ENCODE measurements around the gene GREM1. TPM values are rescaled to one million over a fixed set of nuclear protein-coding genes. Genes with fewer than 3 reads are reported as not detected.

GREM1 gene
- total RNA-seq, 4 donors from 2014 or later: 0.57 to 2.5 (median 1.1) TPM; not detected in 1

DNA sequence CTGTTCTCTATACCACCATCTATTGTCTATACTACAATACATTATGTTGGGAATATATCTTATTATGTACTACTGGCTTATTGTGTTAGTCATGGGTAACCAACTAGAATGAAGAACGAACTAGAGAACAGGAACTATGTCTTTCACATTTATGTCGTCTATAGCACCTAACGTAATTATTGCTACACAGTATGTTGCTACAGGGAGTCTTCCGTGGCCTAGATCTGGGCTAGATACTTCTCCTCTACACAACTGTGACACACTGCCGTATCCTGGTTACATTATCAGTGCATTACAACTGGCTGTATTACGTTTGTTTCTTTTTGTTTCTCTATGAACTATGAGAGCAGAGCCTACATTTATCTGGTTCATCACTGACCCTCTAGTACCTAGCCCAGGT, 42.3 kb upstream of the GREM1 start:
- TF ChIP-seq, protein P1, sequence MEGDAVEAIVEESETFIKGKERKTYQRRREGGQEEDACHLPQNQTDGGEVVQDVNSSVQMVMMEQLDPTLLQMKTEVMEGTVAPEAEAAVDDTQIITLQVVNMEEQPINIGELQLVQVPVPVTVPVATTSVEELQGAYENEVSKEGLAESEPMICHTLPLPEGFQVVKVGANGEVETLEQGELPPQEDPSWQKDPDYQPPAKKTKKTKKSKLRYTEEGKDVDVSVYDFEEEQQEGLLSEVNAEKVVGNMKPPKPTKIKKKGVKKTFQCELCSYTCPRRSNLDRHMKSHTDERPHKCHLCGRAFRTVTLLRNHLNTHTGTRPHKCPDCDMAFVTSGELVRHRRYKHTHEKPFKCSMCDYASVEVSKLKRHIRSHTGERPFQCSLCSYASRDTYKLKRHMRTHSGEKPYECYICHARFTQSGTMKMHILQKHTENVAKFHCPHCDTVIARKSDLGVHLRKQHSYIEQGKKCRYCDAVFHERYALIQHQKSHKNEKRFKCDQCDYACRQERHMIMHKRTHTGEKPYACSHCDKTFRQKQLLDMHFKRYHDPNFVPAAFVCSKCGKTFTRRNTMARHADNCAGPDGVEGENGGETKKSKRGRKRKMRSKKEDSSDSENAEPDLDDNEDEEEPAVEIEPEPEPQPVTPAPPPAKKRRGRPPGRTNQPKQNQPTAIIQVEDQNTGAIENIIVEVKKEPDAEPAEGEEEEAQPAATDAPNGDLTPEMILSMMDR (IDR thresholded peaks at IDR 0.05; ENCODE audit: low read depth): no peak

GRCh38 chr15:32676169-32676568, 41.6 kb upstream of the GREM1 start:
- TF ChIP-seq, protein P1 (IDR thresholded peaks at IDR 0.05; ENCODE audit: low read depth): no peak

GRCh38 chr15:32677238-32677750, 40.5 kb upstream of the GREM1 start:
- TF ChIP-seq, protein P1 (IDR thresholded peaks at IDR 0.05; ENCODE audit: low read depth): no peak

GRCh38 chr15:32679298-32679690, 38.5 kb upstream of the GREM1 start:
- TF ChIP-seq, protein P1 (IDR thresholded peaks at IDR 0.05; ENCODE audit: low read depth): no peak

DNA sequence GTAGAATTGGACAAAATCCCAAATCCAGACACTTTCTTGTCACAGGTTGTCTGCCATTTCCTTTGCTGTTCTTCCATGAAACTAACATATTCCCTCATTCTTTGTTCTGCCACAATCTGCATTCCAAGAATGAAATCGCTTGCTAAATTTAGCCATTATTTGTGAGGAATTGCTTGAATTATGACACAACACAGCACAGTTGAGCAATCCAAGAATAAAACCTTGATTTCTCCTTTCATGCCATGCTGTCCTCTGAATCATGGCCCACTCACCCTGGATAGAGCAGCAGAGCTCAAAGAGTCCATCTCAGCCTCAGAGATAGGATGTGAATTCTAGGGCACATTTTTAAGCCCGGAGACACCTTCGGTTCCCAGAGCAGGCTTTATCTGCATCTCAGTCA, 35.2 kb upstream of the GREM1 start:
- TF ChIP-seq, protein P1 (IDR thresholded peaks at IDR 0.05; ENCODE audit: low read depth): no peak

- TF ChIP-seq, protein P1 (IDR thresholded peaks at IDR 0.05; ENCODE audit: low read depth): no peak
Observed at GRCh38 chr15:32682977-32683630, 34.7 kb upstream of the GREM1 start.

- TF ChIP-seq, protein P1 (IDR thresholded peaks at IDR 0.05; ENCODE audit: low read depth): no peak
Observed at GRCh38 chr15:32683906-32684584, 33.8 kb upstream of the GREM1 start.
